H1 (cell line): ENCODE results near the gene SMURF2. TPM values are rescaled to one million over a fixed set of nuclear protein-coding genes. Genes with fewer than 3 reads are reported as not detected.
A peak's percentile ranks its signal among the peaks of the same experiment; 100 is the strongest.

Experiments used
- CEBPB ChIP-seq: IDR thresholded peaks from 2 replicates; pipeline ENCODE4 v1.6.1; 2012; ENCODE audit warnings: low read depth, low read length
- CHD2 ChIP-seq: IDR thresholded peaks from 2 replicates; pipeline ENCODE4 v1.6.1; 2012; ENCODE audit warnings: low read length, improper control_type of control experiment
- CREB1 ChIP-seq: IDR thresholded peaks from 2 replicates; pipeline ENCODE4 v1.6.1; 2012; ENCODE audit warnings: inconsistent platforms
- EP300 ChIP-seq, 2 experiments: IDR thresholded peaks; 1 replicate in 1 of 2; 2 replicates in 1 of 2; pipeline ENCODE4 v1.6.1; 2011 to 2012; ENCODE audit warnings: low read depth in 2 of 2, low read length in 2 of 2, mild to moderate bottlenecking in 2 of 2, borderline replicate concordance in 1 of 2, inconsistent platforms in 1 of 2, moderate library complexity in 1 of 2
- EZH2 ChIP-seq: fragments of 200-600 bp; sonication (generic); IDR thresholded peaks from 2 replicates; pipeline ENCODE4 v1.7.1; 2012; ENCODE audit warnings: low read depth, mild to moderate bottlenecking, moderate library complexity, low read length, inconsistent platforms; ENCODE audit not compliant: severe bottlenecking
- KDM1A ChIP-seq: fragments of 200-600, 300-600 bp; sonication (generic); IDR thresholded peaks from 2 replicates; pipeline ENCODE4 v1.7.1; 2016; ENCODE audit warnings: mild to moderate bottlenecking, low read length, borderline replicate concordance
- NANOG ChIP-seq: IDR thresholded peaks from 2 replicates; pipeline ENCODE4 v1.6.1; 2011; ENCODE audit warnings: low read length, low read depth, mild to moderate bottlenecking, inconsistent platforms; ENCODE audit not compliant: insufficient read depth, poor library complexity, severe bottlenecking
- PHF8 ChIP-seq: fragments of 200-600 bp; sonication (generic); conservative IDR thresholded peaks from 2 replicates; pipeline ENCODE4 v1.7.1; 2012; ENCODE audit warnings: low read depth, mild to moderate bottlenecking, inconsistent platforms, low read length, moderate library complexity
- POLR2A ChIP-seq, 2 experiments: IDR thresholded peaks; 1 replicate in 1 of 2; 2 replicates in 1 of 2; pipeline ENCODE4 v1.6.1; 2011; ENCODE audit warnings: low read depth in 2 of 2, low read length in 2 of 2, mild to moderate bottlenecking in 2 of 2; ENCODE audit errors: control extremely low read depth in 1 of 2
- POU5F1 ChIP-seq: IDR thresholded peaks from 2 replicates; pipeline ENCODE4 v1.6.1; 2011; ENCODE audit warnings: low read depth, mild to moderate bottlenecking, low read length, moderate library complexity
- RBBP5 ChIP-seq: IDR thresholded peaks from 2 replicates; pipeline ENCODE4 v1.7.1; 2012; ENCODE audit warnings: low read depth, mild to moderate bottlenecking, inconsistent platforms, low read length, moderate library complexity, borderline replicate concordance
- RXRA ChIP-seq: IDR thresholded peaks from 2 replicates; pipeline ENCODE4 v1.6.1; 2011; ENCODE audit warnings: low read depth, mild to moderate bottlenecking, low read length, moderate library complexity; ENCODE audit not compliant: insufficient read depth
- SP1 ChIP-seq: IDR thresholded peaks from 2 replicates; pipeline ENCODE4 v1.6.1; 2011; ENCODE audit warnings: low read depth, low read length
- TAF1 ChIP-seq: IDR thresholded peaks from 2 replicates; pipeline ENCODE4 v1.6.1; 2011; ENCODE audit warnings: mild to moderate bottlenecking, low read depth, low read length
- TAF7 ChIP-seq: optimal IDR thresholded peaks from 2 replicates; pipeline ENCODE3; 2011; ENCODE audit warnings: low read depth, mild to moderate bottlenecking, inconsistent platforms, low read length, moderate library complexity, borderline replicate concordance
- TBP ChIP-seq: IDR thresholded peaks from 2 replicates; pipeline ENCODE4 v1.6.1; 2011; ENCODE audit warnings: low read depth, low read length, improper control_type of control experiment
- TEAD4 ChIP-seq: IDR thresholded peaks from 2 replicates; pipeline ENCODE4 v1.6.1; 2012; ENCODE audit warnings: low read depth, low read length, inconsistent platforms, mixed read lengths
- polyA plus RNA-seq, 7 experiments: library from polyadenylated mRNA; depleted of rRNA in 3 of 7; stranded (reverse) in 5 of 7; unstranded in 2 of 7; fragments of >200 nt in 5 of 7; fragments of 200-250 nt in 2 of 7; gene quantifications; 1 replicate in 5 of 7; 2 replicates in 1 of 7; 4 replicates in 1 of 7; pipeline versions ENCODE4 v1.2.1 to v1.2.3, GENCODE V29; 2011 to 2013; ENCODE audit warnings: missing spikeins in 2 of 7, mixed read lengths in 2 of 7
- total RNA-seq: library from RNA; stranded (reverse); fragmentation: NEBNext Ultra II Directional; extraction: Animal tissue kit (Norgen Biotek cat#: 25700); gene quantifications from 2 replicates; pipeline ENCODE4 v1.2.1, GENCODE V29; 2021

The SMURF2 gene
- total and polyA plus RNA-seq, 2 of the 8 experiments (the other 6 are each of a cell fraction or from before 2014, with no cell fraction given), result 7.2 to 29.2 TPM

GRCh38 chr17:64661976-64662773, at the start of gene SMURF2 (continued):
- TF ChIP-seq EP300 (IDR thresholded peaks at IDR 0.05; ENCODE audit: borderline replicate concordance in 1 of 2, low read depth in 2 of 2, low read length in 2 of 2), result no peak
- TF ChIP-seq POU5F1, result no peak
- peak; percentile 86 for TF ChIP-seq TAF1
- peak; percentile 81 for TF ChIP-seq TEAD4
- peak; percentile 76; the same call in 1 of the 2 replicates for TF ChIP-seq TBP
- peak; percentile 69; the same call in 1 of the 2 replicates for TF ChIP-seq RBBP5
- peak; percentile 78 to 91 for TF ChIP-seq POLR2A (IDR thresholded peaks at IDR 0.05; ENCODE audit: control extremely low read depth in 1 of 2, low read depth in 2 of 2, low read length in 2 of 2)
- TF ChIP-seq CHD2, result no peak
- TF ChIP-seq CEBPB, result no peak
- TF ChIP-seq NANOG, result no peak
- TF ChIP-seq TAF7, result peak; percentile 83
- TF ChIP-seq PHF8, result peak; percentile 99
- no peak for TF ChIP-seq KDM1A
- TF ChIP-seq SP1, result no peak
- TF ChIP-seq CREB1, result no peak
- no peak for TF ChIP-seq EZH2
- no peak for TF ChIP-seq RXRA
